Brain microvascular endothelial cell (primary cell): ENCODE data around the gene BORCS5.

Experiments
- DNase-seq: peaks from one replicate; pipeline ENCODE4 v3.0.0-alpha.2; 2020
- H3K27ac ChIP-seq: fragments of 250-450 bp; sonication (Bioruptor Pico); 2 replicates; pipeline ENCODE4 v1.5.1; 2020; ENCODE audit warnings: mild to moderate bottlenecking, moderate library complexity
- H3K27me3 ChIP-seq: fragments of 250-450 bp; sonication (Bioruptor Pico); replicated peaks from 2 replicates; pipeline ENCODE4 v1.5.1; 2020; ENCODE audit warnings: mild to moderate bottlenecking
- H3K36me3 ChIP-seq: fragments of 250-450 bp; sonication (Bioruptor Pico); replicated peaks from 2 replicates; pipeline ENCODE4 v1.5.1; 2020; ENCODE audit warnings: mild to moderate bottlenecking
- H3K4me3 ChIP-seq: 2 replicates; pipeline ENCODE4 v1.5.1; 2011; ENCODE audit warnings: low read depth, mild to moderate bottlenecking, control low read depth, low read length, moderate library complexity
- CTCF ChIP-seq: IDR thresholded peaks from 2 replicates; pipeline ENCODE4 v1.5.1; 2011; ENCODE audit warnings: low read depth, mild to moderate bottlenecking, moderate library complexity, low read length, control low read depth, inconsistent platforms; ENCODE audit errors: missing control alignments
- in situ Hi-C: cut with HindIII; loops from 2 replicates; pipeline ENCODE4 v1.10.0; 2017; ENCODE audit warnings: low sequenced_read_pairs, low pct_ligation_motif_present

BORCS5 gene

GRCh38 chr12:12453635-12454034, 96.8 kb downstream of the BORCS5 start:
- no peak for DNase-seq
- Histone ChIP-seq H3K27ac (no peak overlapping the region), H3K4me3 (no peak overlapping the region), H3K27me3 (no peaks in the 10 kb centered on the region), H3K36me3 (no peaks in the 10 kb centered on the region)
- in situ Hi-C loops: no loop called here
- no peak for TF ChIP-seq CTCF

GRCh38 chr12:12454315-12454714, 97.4 kb downstream of the BORCS5 start:
- Histone ChIP-seq H3K27me3 (no peaks in the 10 kb centered on the region), H3K27ac (no peak overlapping the region), H3K4me3 (no peak overlapping the region), H3K36me3 (no peaks in the 10 kb centered on the region)
- in situ Hi-C loops: no loop called here
- no peak for TF ChIP-seq CTCF
- no peak for DNase-seq

- in situ Hi-C loops: no loop called here
- H3K4me3 ChIP-seq: no peak overlapping the region
- H3K27ac ChIP-seq: peak overlapping the region; percentile 14
- H3K36me3 ChIP-seq: no peaks in the 10 kb centered on the region
- TF ChIP-seq CTCF: no peak
- DNase-seq: peak; percentile 49
- no peaks in the 10 kb centered on the region for H3K27me3 ChIP-seq
Observed at GRCh38 chr12:12456637-12457036, 99.8 kb downstream of the BORCS5 start.

- in situ Hi-C loops: no loop called here
- TF ChIP-seq CTCF: no peak
- H3K4me3 ChIP-seq: no peak overlapping the region
- no peaks in the 10 kb centered on the region for H3K27me3 ChIP-seq
- no peaks in the 10 kb centered on the region for H3K36me3 ChIP-seq
- H3K27ac ChIP-seq: no peak overlapping the region
- DNase-seq: no peak
Observed at GRCh38 chr12:12460935-12461922, 104.4 kb downstream of the BORCS5 start.

GRCh38 chr12:12461923-12462315, 105.0 kb downstream of the BORCS5 start:
- no peak for TF ChIP-seq CTCF
- in situ Hi-C loops: no loop called here
- DNase-seq: no peak
- Histone ChIP-seq H3K27ac (no peak overlapping the region), H3K27me3 (no peaks in the 10 kb centered on the region), H3K4me3 (no peak overlapping the region), H3K36me3 (no peaks in the 10 kb centered on the region)
